PC-9 (cell line): ENCODE results near the gene FNDC1. TPM values are rescaled to one million over a fixed set of nuclear protein-coding genes. Genes with fewer than 3 reads are reported as not detected.

Experiments used
- BruUV-seq: library from RNA; stranded (reverse); fragments of 400-500 nt; replicated peaks from 2 replicates; lab custom pipeline; 2021; lab: Mats Ljungman, UMichigan
- CTCF ChIA-PET: fragments of 300-600 bp; sonication (Branson Sonifier 250); formaldehyde crosslinking; loops from one replicate; lab custom pipeline; 2022; ENCODE audit warnings: antibody characterized with exemption; lab: Charles Lee
- POLR2A ChIA-PET: fragments of 300-600 bp; sonication (Branson Sonifier 250); formaldehyde crosslinking; loops from one replicate; lab custom pipeline; 2022; ENCODE audit warnings: antibody characterized with exemption; ENCODE audit not compliant: unreplicated experiment; lab: Charles Lee
- DNase-seq, 2 experiments: peaks; one replicate each; pipeline versions ENCODE4 v3.0.0 to v3.0.0-alpha.2; 2015 to 2022; ENCODE audit warnings: mixed read lengths in 1 of 2
- H2AFZ ChIP-seq: fragments of 200-600 bp; sonication (generic); 2 replicates; pipeline ENCODE4 v1.8.1; 2017; ENCODE audit warnings: antibody characterized with exemption
- H3F3A ChIP-seq: fragments of 200-600 bp; sonication (generic); 2 replicates; pipeline ENCODE4 v1.8.1; 2017; ENCODE audit warnings: antibody characterized with exemption, mild to moderate bottlenecking, low read depth; ENCODE audit not compliant: insufficient read depth
- H3K27ac ChIP-seq: fragments of 200-600 bp; sonication (generic); 2 replicates; pipeline ENCODE4 v1.6.1; 2016; ENCODE audit warnings: mixed run types
- H3K27me3 ChIP-seq: fragments of 200-600 bp; sonication (generic); 2 replicates; pipeline ENCODE4 v1.6.1; 2016; ENCODE audit warnings: low read depth, mixed run types; ENCODE audit not compliant: insufficient read depth
- H3K36me3 ChIP-seq: fragments of 200-600 bp; sonication (generic); 2 replicates; pipeline ENCODE4 v1.6.1; 2016; ENCODE audit warnings: low read depth, mixed run types
- H3K4me1 ChIP-seq: fragments of 200-600 bp; sonication (generic); replicated peaks from 2 replicates; pipeline ENCODE4 v1.6.1; 2016; ENCODE audit warnings: mixed run types; ENCODE audit not compliant: insufficient read depth
- H3K4me2 ChIP-seq: fragments of 200-600 bp; sonication (generic); 2 replicates; pipeline ENCODE4 v1.6.1; 2017; ENCODE audit warnings: mixed run types
- H3K4me3 ChIP-seq: fragments of 200-600 bp; sonication (generic); 2 replicates; pipeline ENCODE4 v1.6.1; 2016; ENCODE audit warnings: mixed run types
- H3K79me2 ChIP-seq: fragments of 200-600 bp; sonication (generic); 2 replicates; pipeline ENCODE4 v1.6.1; 2017; ENCODE audit warnings: low read depth, mixed run types
- H3K9me2 ChIP-seq: fragments of 200-600 bp; sonication (generic); 2 replicates; pipeline ENCODE4 v1.8.1; 2017; ENCODE audit warnings: mild to moderate bottlenecking; ENCODE audit not compliant: insufficient read depth
- H3K9me3 ChIP-seq: fragments of 200-600 bp; sonication (generic); 2 replicates; pipeline ENCODE4 v1.8.1; 2016; ENCODE audit warnings: low read depth; ENCODE audit not compliant: insufficient read depth
- H4K20me1 ChIP-seq: fragments of 200-600 bp; sonication (generic); 2 replicates; pipeline ENCODE4 v1.8.1; 2017; ENCODE audit not compliant: insufficient read depth
- CTCF ChIP-seq: fragments of 200-600 bp; sonication (generic); conservative IDR thresholded peaks from 2 replicates; pipeline ENCODE4 v1.6.1; 2017; ENCODE audit warnings: mixed run types, antibody characterized with exemption, mild to moderate bottlenecking, moderate library complexity
- EZH2 ChIP-seq: fragments of 200-600 bp; sonication (generic); IDR thresholded peaks from 2 replicates; pipeline ENCODE4 v1.8.0; 2017; ENCODE audit warnings: antibody characterized with exemption, low read depth
- intact Hi-C: fragments of 100-400 bp; cut with micrococcal nuclease; formaldehyde crosslinking; loops from one replicate; pipeline ENCODE4 v1.10.0; 2022; ENCODE audit not compliant: unreplicated experiment
- total RNA-seq: library from RNA; stranded (reverse); gene quantifications from 2 replicates; pipeline ENCODE4 v1.2.3, GENCODE V29; 2021

FNDC1 gene
- total RNA-seq, 1 experiment from 2014 or later = not detected

GRCh38 chr6:159298840-159299239 lies 129.6 kb downstream of the FNDC1 start:
- TF ChIP-seq EZH2 (no peak), CTCF (no peak)
- Histone ChIP-seq H2AFZ (no peak overlapping the region), H3K27ac (no peak overlapping the region), H4K20me1 (no peaks in the 10 kb centered on the region), H3K36me3 (no peaks in the 10 kb centered on the region), H3F3A (no peaks in the 10 kb centered on the region), H3K4me3 (no peak overlapping the region), H3K27me3 (peaks cover 54% of the 10 kb centered on the region), H3K4me2 (no peak overlapping the region), H3K4me1 (no peaks in the 10 kb centered on the region), H3K9me2 (no peaks in the 10 kb centered on the region), H3K79me2 (no peaks in the 10 kb centered on the region), H3K9me3 (no peaks in the 10 kb centered on the region)
- DNase-seq = no peak
- ChIA-PET POLR2A (no interaction called here), CTCF (no interaction called here)
- no TSS peak for BruUV-seq
- intact Hi-C loops = no loop called here

- intact Hi-C loops = no loop called here
- CTCF ChIA-PET = no interaction called here
These were observed 130.4 kb downstream of the FNDC1 start for GRCh38 chr6:159299566-159299965.

DNA sequence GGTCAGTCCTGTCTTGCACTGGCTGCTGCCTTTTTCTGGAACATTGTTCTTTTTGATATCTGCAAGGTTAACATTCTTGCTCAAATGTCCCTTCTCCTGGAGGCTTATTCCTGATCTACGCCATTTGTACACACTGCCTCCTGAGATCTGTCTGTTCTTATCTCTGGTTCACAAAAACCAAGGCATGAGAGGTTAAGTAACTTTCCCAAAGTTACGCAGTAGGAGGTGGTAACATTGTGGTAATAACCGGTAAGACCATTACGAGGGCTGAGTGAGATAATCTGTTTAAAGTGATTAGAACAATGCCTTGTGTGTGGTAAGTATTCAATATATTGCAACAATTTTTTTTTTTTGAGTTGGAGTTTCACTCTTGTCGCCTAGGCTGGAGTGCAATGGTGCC lies 132.1 kb downstream of the FNDC1 start:
- no peak overlapping the region for H3K4me3 ChIP-seq
- H3K27ac ChIP-seq = no peak overlapping the region
- peaks cover 50% of the 10 kb centered on the region for H3K27me3 ChIP-seq
- H2AFZ ChIP-seq = no peak overlapping the region
- BruUV-seq = no TSS peak
- no peaks in the 10 kb centered on the region for H3K9me3 ChIP-seq
- no peaks in the 10 kb centered on the region for H3F3A ChIP-seq
- ChIA-PET POLR2A (no interaction called here), CTCF (no interaction called here)
- no peaks in the 10 kb centered on the region for H4K20me1 ChIP-seq
- TF ChIP-seq CTCF = no peak
- TF ChIP-seq EZH2 = no peak
- no peak for DNase-seq
- no peaks in the 10 kb centered on the region for H3K4me1 ChIP-seq
- H3K79me2 ChIP-seq = no peaks in the 10 kb centered on the region
- H3K36me3 ChIP-seq = no peaks in the 10 kb centered on the region
- intact Hi-C loops = no loop called here
- H3K9me2 ChIP-seq = no peaks in the 10 kb centered on the region
- no peak overlapping the region for H3K4me2 ChIP-seq

More at GRCh38 chr6:159299566-159299965, 130.4 kb downstream of the FNDC1 start:
- no peak overlapping the region for H2AFZ ChIP-seq
- no peaks in the 10 kb centered on the region for H3K9me2 ChIP-seq
- H3K4me1 ChIP-seq = no peaks in the 10 kb centered on the region
- H4K20me1 ChIP-seq = no peaks in the 10 kb centered on the region
- H3K4me2 ChIP-seq = no peak overlapping the region
- TF ChIP-seq EZH2 = no peak
- TF ChIP-seq CTCF = no peak
- H3K27ac ChIP-seq = no peak overlapping the region
- no peaks in the 10 kb centered on the region for H3F3A ChIP-seq
- peaks cover 52% of the 10 kb centered on the region for H3K27me3 ChIP-seq
- DNase-seq = no peak
- no peaks in the 10 kb centered on the region for H3K79me2 ChIP-seq
- POLR2A ChIA-PET = no interaction called here
- no peaks in the 10 kb centered on the region for H3K36me3 ChIP-seq
- no peak overlapping the region for H3K4me3 ChIP-seq
- H3K9me3 ChIP-seq = no peaks in the 10 kb centered on the region
- BruUV-seq = no TSS peak
